SK-MEL-5 (cell line): Measurements from ENCODE around the gene CCR3. TPM values are rescaled to one million over a fixed set of nuclear protein-coding genes. Genes with fewer than 3 reads are reported as not detected.
A peak's percentile ranks its signal among the peaks of the same experiment; 100 is the strongest.

Experiments
- DNase-seq: peaks from one replicate; pipeline ENCODE4 v3.0.0-alpha.2; 2016; ENCODE audit warnings: low read depth, low spot score
- in situ Hi-C: cut with HindIII; loops from 2 replicates; pipeline ENCODE4 v1.10.0; 2016; ENCODE audit warnings: low sequenced_read_pairs, high pct_unique_total_duplicates, low pct_unique_long_range_greater_than_20kb
- total RNA-seq: library from RNA; depleted of rRNA; stranded (reverse); fragments of >200 nt; shearing (Covaris generic); gene quantifications from 2 replicates; pipeline ENCODE4 v1.2.3, GENCODE V29; 2014

CCR3 gene
- total RNA-seq, 1 experiment from 2014 or later, result not detected

DNA sequence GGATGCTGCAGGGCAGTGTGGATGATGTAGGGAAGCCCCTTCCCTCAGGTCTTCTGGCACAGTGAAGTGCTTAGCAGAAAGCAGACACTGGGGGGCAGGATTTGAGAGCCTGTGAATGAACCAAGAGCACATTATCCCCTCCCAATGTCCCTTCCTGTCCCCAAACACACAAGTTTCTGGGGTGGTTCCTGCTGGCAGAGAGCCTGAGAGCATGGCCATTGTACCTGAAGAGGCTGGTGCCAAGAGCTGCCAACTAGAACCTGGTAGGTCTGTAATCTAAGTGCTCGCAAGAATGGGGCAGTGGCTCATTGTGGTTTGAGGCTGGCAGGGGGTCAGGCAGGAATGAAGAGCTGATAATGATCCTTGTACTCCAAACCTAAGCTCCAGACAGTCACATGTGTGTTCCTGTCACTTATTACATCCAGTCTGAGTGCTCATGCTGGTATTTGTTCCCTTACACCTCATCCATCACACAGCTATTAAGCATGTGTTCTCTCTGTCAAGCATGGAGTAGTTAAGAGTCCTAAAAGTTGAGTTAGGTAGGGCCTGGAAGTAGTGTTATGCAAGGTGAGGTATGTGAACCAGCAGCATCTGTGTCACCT is 27.4 kb upstream of the CCR3 start:
- in situ Hi-C loops, result no loop called here
- peak; percentile 42 for DNase-seq

DNA sequence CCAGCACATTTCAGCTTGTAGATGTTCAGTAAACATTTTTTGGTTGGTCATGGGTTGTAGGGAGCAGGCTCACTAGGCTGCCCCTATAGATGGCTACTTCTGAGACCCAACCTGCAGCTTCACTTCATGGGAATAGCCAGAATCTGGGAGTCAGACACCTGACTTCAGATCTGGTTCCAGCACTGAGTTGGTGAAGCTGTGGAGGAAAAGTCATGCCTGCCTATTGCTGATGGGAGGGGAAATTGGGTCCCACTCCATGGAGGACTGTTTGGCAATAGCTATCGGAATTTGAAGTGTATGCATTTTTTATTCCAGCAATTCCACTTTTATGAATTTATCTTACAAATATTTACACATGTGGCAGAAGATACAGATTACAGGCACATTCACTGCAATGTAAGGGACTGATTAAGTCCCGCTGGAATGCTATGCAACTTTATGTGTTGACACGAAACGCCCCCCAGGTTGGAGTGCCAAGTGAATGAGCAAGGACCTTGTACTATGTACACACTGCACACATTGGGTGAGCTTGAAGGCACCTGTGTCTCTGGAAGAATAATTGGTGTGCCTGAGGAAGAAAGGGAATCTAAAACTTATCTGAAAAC is 26.3 kb upstream of the CCR3 start:
- in situ Hi-C loops, result no loop called here
- no peak for DNase-seq

DNA sequence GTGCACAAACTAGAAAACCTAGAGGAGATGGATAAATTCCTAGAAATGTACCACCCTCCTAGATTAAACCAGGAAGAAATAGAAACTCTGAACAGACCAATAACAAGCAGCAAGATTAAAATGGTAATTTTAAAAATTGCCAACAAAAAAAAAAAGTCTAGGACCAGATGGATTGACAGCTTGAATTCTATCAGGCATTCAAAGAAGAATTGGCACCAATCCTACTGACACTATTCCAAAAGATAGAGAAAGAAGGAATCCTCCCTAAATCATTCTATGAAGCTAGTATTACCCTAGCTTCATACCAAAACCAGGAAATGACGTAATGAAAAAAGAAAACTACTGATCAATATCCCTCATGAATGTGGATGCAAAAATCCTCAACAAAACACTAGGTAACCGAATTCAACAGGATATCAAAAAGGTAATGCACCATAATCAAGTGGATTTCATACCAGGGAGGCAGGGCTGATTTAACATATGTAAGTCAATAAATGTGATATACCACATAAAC is 24.0 kb upstream of the CCR3 start:
- no peak for DNase-seq
- in situ Hi-C loops, result no loop called here

DNA sequence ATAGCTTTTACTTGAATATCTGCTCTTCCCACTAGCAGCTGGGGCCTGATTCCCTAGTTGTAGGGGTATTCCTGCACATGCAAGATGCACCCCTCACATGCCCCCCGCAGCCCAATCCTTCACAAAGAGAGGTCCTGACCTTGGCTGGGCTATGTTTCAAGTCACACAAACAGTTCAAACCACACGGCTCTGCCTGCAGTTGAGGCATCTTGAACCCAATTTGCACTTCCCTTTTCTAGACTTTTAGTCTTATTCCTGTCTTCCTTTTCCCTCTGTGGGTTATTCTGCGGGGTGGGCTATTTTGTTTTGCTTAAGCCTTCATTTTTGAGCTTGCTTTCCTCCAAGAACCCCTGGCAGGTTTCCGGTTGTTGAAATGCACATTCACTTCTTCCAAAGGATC is 20.9 kb upstream of the CCR3 start:
- no peak for DNase-seq
- in situ Hi-C loops, result no loop called here

DNA sequence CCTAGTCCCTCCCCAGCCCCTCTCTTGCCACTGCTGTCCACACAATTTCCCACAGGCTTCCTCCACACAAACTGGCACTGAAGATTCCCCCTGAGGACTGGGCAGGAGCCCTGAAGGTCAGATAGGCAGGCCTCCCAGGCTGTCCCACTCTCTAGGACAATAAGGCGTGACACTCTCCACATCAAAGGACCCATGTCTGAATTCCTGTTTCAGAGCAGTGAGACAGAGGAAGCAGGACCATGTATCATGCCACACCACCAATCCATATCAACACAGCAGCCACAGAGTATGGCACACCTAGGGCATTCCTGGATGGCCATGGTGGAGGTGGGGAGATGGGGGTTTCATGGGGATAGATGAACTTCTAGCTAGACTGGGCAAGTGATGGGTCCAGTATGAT is 20.3 kb upstream of the CCR3 start:
- DNase-seq, result no peak
- in situ Hi-C loops, result no loop called here

DNA sequence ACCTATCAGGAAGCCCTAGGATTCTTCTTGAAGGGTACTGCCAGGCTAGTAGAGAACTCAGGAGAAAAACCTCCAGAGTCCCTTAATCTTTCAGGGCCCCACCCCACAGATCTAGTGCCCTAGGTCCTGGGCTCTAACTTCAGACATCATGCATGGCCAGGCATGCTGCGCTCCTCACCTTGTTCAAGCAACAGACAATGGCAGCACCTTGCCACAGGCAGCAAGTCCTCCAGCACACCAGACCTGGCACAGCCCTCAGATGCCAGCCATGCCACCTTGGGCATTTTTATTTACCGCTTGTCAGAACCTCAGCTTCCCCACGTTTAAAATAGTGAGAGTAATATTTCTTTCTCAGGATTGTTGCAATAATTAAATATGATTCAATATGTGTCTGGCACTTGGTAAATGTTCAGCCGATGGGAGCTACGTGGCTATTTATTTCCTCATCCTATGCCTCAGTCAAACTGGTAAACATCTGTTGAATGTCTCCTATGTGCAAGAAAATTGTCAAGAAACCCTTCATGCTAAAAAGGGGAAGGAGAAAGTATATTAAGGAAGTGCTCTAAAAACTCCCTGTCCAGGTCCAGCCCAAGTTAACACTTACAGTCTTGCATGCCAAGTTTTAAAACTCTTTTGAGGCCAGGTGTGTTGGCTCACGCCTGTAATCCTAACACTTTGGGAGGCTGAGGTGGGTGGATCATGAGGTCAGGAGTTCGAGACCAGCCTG is 19.7 kb upstream of the CCR3 start:
- in situ Hi-C loops, result no loop called here
- DNase-seq, result no peak

DNA sequence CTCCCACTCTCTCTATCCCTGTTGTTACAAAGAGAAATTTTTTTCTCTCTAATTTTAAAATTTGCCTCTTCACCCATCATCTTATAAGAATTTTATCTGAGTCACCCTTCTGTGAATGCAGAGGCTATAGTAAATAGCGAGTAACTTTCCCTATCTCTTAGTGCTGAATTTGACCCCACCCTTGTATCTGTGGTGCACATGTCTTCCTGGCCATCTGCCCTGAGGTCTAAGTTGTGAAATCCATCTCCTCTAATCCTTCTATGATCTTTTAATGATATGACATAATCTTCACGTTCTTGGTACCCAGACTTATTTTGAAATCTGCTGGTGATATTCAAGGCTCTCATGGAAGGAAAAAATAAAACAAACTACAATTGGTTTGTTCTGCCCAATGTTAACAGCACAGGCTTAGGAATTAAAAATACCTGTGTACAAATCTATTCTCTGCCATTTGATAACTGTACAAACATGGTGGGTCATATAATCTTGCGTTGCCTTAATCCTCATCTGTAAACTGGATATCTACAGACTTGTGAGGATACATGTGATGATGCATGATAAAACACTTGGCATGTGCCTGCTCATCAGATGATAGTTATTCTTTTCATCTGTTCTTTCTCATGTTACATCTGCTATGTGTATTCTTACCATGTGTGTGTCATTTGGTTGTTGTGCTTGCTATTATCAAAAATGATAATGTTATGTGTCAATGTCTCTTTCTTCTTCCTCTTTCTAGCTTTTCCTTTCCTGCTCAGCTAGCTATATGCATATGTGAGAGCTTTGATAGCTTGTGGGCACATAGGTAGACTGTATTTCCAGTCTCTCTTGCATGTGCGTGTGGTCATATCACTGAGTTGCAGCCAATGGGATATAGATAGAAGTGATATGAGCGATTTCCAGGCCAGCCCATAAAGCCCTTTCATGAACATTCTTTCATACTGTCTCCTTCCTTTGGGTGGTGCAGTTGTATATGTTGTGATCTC is 13.7 kb upstream of the CCR3 start:
- DNase-seq, result no peak

DNA sequence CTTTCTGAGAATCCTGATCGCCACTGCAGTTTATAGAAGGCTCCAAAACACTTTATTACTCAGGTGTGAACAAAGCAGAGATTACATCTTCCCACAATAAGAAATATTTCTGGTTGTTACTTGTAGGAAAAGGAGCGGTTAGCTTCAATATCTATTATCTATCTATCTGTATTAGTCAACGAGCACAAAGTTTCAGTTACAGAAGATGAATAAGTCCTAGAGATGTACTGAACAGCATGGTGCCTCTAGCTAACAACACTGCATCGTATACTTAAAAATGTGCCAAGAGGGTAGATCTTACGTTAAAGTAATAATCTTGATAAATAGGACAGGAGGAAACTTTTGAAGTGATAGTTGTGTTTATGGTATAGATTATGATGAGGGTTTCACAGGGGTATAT is 10.9 kb upstream of the CCR3 start:
- in situ Hi-C loops, result no loop called here
- no peak for DNase-seq

More for the DNA sequence above, 13.7 kb upstream of the CCR3 start:
- in situ Hi-C loops, result no loop called here

DNA sequence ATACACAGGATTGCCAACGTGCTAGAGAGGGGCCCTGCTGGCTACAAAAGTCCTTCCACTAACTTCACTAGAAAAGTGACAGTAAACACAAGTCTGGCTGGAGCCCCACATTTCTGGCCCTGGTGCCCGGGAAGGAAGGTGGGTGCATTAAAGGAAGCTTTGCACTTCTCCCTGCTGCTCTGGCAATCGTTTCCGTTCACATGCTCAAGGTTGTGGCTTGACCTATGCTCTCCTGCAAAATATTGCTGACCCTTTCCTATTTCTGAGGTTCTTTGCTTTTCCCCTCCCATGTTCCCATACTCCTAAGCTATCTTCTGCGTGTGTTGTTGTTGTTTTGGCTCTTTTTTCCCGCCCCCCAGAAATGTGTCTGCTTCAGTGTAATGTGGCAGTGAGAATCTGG is 9.1 kb upstream of the CCR3 start:
- in situ Hi-C loops, result no loop called here
- DNase-seq, result no peak

DNA sequence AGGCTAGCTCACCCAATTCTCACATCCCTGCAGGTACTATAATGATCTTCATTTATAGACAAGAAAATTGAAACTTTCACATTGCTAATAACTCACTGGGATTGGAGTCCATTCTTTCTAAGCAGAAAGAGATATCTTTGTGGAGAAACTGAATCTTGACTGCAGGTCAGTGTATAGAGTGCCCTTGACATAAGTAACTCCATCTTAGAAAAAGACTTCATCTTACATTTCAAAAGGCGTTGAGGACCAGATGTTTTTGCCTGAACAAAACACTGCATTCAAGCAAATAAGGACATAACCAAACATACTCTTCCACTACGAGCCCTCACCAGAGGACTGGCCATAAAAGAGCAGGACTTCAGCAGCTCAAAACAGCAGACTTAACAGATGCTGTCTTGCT is 6.8 kb upstream of the CCR3 start:
- in situ Hi-C loops, result no loop called here
- DNase-seq, result no peak

DNA sequence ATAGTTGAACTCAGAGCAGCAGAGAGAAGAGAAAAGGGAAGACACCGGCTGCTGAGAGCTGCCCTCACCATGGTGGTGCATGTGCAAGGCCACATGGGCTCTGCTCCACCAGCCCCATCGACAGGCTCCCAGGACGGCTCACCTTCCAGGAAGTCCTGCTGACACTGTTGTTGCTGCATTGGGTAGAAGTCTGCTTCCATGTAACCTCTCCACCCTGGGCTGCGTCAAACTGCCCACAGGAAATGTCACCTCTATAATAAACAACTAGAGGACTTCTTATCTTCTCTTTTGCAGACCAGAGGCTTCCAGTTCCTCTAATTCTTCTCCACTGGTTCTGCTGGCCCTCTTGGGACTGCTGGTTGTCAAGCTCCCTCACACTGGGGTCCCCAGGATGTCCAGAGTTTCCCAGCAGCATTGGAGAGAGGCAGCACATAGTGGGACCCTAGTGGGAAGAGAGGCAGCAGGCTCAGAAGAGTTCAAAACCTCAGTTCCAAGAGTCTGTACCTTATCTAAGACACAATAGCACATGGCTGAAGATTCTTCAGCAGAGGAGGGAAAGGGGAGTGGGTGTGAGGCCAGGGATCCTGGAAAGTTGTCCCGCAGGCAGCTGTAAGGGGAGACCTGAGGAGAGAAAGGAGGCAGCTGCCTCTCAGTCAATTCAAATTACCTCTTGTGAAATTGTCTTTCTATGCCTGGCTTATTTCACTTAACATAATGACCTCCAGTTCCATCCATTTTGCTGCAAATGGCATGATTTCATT is 5.8 kb upstream of the CCR3 start:
- in situ Hi-C loops, result no loop called here
- no peak for DNase-seq

DNA sequence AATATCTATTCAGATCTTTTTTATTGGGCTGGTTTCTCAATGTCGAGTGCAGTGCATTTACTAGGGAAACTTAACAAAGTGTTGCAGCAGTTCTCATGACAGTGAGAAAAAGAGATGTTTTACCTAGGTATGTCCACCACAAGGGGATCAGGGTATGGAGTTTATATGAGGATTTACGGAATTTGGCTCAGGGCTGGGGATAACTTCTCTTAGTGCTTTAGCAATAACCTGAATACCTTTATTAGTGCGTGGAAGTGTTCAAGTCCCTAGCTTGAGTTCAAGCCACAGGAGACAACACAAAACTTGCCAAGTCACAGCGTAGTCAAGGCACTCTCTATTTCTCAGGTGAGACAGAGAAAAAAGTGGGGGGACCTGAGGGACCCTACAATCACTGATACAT is 3.9 kb upstream of the CCR3 start:
- no peak for DNase-seq
- in situ Hi-C loops, result no loop called here

DNA sequence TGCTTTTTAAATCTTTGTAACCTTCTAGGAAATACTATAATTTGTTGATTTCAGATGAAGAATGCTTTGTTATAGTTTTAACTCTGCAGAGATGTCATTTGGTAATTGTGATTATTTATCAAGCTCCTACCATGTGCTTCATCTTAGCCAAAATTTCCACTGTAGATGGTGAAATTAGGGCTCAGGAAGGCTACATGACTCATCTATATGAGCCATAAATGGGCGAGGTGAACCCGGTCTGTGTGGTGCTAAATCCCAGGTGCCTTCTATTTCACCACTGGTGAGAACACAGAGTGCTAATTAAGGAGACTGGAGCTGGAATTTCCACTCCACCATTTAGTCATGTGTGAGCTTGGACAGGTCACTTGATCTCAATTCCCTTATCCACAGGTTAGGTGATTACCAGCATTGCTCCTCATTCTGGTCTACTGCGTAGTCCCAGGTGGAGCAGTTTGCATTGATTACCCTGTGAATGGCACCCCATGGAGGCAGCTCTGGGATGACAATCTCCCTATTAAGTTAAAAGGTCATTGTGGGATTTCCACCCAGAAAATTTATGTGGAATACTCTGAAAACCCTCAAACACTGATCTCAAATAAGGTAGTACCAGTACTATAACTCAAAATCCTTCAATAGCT is 2.8 kb upstream of the CCR3 start:
- no peak for DNase-seq
- in situ Hi-C loops, result no loop called here

DNA sequence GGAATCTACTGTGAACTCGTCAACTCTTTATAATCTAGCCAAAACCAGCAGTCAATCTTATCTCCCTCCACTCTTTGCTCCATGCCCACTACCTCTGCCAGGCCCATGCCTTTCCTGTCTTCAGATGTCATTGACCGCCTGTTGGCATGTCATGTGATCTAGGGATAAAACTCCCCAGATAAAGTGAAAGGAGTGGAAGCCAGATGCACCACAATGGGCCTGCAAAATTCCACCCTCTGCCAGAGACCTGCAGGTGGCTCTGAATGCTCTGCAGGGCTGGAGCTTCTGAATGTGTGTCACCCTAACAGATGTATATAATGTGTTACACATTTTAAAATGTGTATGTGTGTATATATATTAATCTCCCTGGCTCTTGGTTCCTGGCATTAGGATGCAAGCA is 2.3 kb upstream of the CCR3 start:
- DNase-seq, result no peak
- in situ Hi-C loops, result no loop called here

DNA sequence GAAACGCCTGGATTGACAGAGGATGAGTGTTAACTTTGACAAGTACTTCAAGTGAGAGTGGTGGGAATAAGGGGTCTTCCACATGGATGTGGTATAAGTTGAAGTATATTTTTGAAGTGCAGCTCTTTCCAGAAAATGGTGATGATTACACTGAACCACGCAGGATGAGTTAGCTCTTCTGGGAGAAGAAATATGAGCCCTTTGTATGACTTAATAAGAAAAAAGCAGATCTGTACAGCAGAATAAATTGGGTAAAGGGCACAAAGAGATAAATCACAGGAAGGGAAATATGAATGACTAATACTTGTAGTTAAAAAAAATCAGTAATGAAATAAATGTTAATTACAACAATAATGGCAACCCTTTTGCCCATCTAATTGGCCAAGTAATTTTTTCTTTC is 1.3 kb downstream of the CCR3 start:
- in situ Hi-C loops, result no loop called here
- no peak for DNase-seq

DNA sequence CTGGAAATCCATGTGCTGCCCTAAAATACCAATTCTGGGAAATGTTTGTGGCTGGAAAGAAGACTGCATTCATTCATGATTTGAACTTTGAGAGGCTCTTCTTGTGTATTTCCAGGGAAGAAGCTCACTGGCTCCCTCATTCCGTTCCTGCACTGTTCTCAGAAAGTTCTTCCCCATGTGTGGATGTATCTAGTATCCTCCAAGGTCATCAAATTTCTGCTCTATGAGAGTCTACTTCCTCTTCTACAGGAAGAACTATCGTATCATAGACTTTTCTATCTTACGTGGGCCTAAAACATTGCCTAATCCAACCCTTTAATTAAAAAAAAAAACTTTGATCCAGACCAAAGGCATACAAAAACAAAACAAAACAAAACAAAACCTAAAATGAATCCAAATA is 2.9 kb downstream of the CCR3 start:
- DNase-seq, result no peak
- in situ Hi-C loops, result no loop called here

DNA sequence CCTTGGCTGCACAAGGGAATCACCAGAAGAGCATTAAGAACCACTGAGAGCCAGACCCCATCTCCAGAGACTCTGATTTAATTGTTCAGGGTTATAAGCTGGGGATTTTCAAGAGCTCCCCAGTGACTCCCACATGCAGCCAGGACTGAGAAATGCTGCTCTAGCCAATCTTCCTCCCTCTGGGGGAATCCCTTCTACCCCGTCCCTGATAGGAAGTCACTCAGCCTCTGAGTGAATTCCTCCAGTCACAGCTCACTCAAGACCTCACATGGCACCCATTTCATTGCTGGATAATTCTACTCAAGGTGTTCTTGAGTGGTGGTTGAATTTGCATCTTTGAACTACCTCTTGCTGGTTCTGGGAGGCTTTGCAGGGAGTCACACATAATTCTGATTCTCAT is 10.7 kb downstream of the CCR3 start:
- in situ Hi-C loops, result no loop called here
- no peak for DNase-seq
